HG02678 (cell line): Measurements from ENCODE around the gene SPRR2A.
"Not testable (repeated sequence)": the region's sequence is repeated elsewhere in the genome, so short reads cannot be mapped to it uniquely, and the experiment has no call there.

Source experiments
- ATAC-seq: cut with Tn5 transposase; IDR thresholded peaks from one replicate; pipeline ENCODE4 v1.9.1; 2021; ENCODE audit warnings: mild to moderate bottlenecking, moderate library complexity; ENCODE audit not compliant: unreplicated experiment

SPRR2A gene

DNA sequence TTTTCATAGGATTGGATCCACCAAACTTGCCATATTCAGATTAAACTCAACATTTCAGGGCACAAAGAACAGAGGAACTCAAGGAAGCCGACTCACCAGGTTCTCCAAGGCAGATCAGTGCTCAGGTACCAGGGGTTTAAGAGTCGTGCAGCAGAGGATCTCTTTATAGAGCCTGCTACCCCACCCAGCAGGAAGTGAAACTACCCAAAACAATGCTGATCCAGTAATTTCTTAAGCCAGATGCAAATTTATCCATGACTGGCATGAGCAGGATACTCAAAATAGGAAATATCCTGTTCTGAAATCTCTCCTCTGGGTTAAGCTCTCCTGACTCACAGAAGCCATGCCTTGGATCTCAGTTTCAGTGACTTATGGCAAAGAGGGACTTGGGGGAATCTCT is at the start of gene SPRR2A:
SPRR2A (minus strand) TSS at position 138 of the 400 bp plus-strand sequence. CDS start 777 bp downstream, outside the sequence.
- no peak for ATAC-seq

DNA sequence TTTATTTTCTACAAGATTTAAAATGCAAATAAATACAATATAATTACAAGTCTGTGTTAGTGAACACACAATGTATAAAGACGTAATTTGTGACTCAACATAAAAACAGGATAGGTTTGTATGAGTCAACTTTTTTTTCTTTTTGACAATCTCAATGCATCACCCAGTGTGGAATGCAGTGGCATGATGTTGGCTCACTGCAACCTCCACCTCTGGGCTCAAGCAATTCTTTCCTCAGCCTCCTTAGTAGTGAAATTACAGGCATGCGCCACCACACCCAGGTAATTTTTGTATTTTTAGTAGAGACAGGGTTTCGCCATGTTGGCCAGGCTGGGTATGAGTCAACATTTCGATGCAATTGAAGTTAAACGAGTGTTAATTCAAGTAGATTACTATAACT is 42.9 kb upstream of the SPRR2A start:
- ATAC-seq = no peak

GRCh38 chr1:153099461-153100045 is 42.2 kb upstream of the SPRR2A start:
- ATAC-seq = no peak

DNA sequence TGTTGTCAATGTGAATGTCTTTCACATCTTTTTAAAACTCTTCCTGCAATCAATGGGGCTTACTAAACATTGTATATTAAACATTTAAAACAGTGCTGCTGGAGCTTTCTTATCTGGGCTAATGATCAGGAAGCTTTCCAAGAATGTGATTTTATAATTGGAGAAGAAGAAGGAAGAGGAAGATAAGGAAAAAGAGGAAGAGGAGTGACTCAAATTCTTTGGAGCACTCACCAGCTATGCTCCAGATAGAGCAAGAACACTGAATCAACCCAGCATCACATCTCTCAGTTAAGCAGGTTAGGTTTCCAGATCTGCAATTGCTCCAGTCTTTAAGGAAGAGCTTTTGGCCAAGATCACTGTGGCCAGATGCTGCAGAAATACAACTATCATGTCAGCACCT is 38.5 kb upstream of the SPRR2A start:
- no peak for ATAC-seq

DNA sequence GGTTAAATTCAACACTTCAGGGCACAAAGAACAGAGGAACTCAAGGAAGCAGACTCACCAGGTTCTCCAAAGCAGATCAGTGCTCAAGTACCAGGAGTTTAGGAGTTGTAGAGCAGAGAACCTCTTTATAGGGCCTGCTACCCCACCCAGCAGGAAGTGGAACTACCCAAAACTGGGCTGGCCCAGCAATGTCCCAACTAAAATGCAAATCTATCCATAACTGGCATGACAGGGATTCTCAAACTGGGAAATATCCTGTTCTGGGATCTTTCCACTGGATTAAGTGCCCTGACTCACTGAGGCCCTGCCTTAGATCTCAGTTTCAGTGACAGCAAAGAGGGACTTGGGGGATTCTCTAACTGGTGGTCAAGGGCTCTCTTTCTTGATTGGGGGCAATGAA is 37.1 kb upstream of the SPRR2A start, which contains the start of gene SPRR2E:
SPRR2E (minus strand) TSS at position 101 of the 400 bp plus-strand sequence. CDS start 775 bp downstream, outside the sequence.
- no peak for ATAC-seq

DNA sequence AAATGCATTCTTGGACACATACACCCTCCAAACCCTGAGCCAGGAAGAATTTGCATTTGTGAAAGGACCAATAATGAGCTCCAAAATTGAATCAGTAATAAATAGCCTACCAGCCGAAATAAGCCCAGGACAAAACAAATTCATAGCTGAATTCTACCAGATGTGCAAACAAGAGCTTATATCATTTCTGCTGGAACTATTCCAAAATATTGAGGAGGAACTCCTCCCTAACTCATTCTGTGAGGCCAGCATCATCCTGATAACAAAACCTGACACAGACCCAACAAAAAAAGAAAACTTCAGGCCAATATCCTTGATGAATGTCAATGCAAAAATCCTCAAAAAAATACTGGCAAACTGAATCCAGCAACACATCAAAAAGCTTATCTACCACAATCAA is 30.3 kb upstream of the SPRR2A start:
- ATAC-seq = no peak

DNA sequence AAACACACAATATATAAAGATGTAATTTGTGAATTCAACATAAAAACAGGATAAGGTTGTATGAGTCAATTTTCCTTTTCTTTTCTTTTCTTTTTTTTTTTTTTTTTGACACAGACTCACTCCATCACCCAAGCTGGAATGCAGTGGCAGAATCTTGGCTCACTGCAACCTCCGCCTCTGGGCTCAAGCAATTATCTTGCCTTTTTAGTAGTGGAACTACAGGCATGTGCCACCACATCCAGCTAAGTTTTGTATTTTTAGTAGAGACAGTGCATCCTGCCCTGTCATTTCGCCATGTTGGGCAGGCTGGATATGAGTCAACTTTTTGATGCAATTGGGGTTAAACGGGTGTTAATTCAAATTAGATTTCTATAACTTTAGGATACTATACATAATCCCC is 24.4 kb upstream of the SPRR2A start:
- no peak for ATAC-seq

DNA sequence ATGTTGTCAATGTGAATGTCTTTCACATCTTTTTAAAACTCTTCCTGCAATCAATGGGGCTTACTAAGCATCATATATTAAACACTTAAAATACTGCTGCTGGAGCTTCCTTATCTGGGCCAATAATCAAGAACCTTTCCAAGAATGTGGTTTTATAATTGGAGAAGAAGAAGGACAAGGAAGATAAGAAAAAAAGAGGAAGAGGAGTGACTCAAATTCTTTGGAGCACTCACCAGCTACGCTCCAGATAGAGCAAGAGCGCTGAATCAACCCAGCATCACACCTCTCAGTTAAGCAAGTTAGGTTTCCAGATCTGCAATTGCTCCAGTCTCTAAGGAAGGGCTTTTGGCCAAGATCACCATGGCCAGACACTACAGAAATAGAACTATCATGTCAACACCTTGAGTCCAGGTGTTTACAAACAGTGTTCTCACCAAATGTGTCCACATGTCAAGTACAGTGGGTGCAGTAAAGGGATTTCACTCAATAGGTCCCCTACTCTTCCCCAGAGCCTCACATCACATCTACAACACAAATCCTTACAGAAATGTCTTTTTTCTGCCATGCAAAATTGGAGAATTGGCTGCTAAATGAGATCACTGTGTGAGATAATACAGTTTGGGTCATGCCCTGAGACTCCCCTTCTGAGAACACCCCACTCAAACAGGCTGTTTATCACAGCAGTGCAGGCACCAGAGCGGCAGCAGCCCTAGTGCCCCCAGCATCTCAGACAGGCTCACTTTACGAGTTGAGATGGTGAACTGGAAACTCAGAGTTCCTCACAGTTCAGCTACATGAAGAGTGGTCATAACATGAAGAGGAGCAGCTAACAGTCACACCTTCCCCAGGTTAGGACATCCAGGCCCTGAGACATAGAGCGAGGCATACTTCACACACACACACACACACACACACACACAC is 15.8 kb upstream of the SPRR2A start:
- ATAC-seq = no peak

- ATAC-seq = no peak
These were observed 14.2 kb upstream of the SPRR2A start, which contains the start of gene SPRR2B for GRCh38 chr1:153071511-153071910. Gene SPRR2B (minus strand): TSS chr1:153071611. CDS start chr1:153070839, 772 bp downstream.

DNA sequence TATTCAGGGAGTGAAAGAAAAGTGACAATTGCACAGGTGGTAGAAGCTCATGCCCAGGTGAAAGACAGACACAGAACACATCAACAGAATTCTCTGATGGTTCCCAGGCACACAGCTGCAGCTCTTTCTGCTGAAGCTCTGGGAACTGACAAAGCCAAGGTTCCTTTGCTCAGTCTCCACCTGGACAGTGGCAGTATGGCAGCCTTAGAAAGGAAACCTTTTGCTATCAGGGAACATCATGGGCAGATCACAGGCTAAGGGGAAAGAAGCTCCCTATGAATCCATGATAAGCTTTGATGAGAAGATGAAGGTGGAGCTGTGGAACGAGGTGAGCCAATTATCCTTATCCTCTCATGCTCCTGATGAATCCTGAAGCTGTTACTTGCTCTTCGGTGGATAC is 12.9 kb upstream of the SPRR2A start:
- ATAC-seq = no peak

- no peak for ATAC-seq
These were observed 1.8 kb upstream of the SPRR2A start for GRCh38 chr1:153058826-153059784.

- ATAC-seq = no peak
These were observed 842 bp upstream of the SPRR2A start for GRCh38 chr1:153058154-153058553.

DNA sequence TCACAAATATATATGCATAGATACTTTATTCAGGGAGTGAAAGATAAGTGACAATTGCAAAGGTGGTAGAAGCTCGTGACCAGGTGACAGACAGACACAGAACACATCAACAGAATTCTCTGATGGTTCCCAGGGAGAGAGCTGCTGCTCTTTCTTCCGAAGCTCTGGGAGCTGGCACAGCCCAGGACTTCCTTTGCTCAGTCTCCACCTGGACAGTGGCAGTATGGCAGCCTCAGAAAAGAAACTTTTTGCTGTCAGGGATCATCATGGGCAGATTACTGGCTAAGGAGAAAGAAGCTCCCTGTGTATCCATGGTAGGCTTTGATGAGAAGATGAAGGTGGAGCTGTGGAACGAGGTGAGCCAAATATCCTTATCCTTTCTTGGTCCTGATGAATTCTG is 1.2 kb downstream of the SPRR2A start:
- not testable (repeated sequence) for ATAC-seq

DNA sequence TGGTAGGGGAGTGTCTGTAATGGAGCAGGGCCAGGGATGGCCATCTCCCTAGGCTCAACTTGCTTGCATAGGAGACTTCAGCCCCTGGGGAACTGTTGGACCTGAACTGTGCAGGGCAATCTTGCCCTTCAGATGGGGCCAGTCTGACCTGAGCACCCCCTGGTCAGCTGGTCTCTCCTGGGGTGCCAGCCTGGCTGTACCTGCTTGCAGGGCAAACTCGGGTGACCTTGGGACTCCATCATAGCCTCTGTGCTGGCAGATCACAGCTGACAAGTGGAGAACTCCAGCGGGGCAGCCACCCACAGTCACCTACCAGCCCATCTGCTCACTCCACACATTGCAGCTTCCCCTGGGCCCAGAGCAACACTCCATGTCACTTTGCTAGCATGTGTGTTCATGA is 8.1 kb downstream of the SPRR2A start:
- no peak for ATAC-seq

DNA sequence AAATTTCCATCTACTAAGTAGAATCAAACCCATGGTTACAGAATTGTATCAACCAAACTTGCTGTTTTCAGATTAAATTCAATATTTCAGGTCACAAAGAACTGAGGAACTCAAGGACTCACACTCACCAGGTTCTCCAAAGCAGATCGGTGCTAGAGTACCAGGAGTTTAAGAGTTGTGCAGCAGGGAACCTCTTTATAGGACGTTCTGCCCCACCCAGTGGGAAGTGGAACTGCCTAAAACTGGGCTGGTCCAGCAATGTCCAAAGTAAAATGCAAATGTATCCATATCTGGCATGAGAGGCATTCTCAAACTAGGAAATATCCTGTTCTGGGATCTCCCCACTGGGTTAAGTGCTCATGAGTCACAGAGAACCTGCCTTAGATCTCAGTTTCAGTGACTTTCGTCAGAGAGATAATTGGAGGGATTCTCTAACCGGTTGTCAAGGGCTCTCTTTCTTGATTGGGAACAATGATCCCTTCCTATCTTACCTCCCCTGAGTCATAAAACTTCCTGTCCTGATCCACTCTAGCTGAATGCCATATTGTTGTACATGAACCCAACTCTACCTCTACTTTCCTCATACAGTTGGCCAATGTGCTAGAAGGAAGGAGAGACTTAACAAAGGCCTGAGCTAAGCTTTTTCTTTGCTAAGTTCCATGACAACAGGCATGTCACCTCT is 16.2 kb downstream of the SPRR2A start, which contains the start of gene SPRR2D:
SPRR2D (minus strand) TSS at position 171 of the 682 bp plus-strand sequence. CDS start 774 bp downstream, outside the sequence.
- ATAC-seq = no peak

DNA sequence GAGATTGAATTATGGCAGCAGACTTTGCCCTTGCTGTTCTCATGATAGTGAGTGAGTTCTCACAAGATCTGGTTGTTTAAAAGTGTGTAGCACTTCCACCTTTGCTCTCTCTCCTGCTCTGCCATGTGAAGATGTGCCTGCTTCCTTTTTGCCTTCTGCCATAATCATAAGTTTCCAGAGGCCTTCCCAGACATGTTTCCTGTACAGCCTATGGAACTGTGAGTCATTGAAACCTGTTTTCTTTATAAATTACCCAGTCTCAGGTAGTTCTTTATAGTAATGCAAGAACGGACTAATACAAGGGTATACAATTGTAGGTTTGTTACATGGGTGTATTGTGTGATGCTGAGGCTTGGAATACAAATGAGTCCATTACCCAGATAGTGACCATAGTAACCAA is 22.1 kb downstream of the SPRR2A start:
- no peak for ATAC-seq

DNA sequence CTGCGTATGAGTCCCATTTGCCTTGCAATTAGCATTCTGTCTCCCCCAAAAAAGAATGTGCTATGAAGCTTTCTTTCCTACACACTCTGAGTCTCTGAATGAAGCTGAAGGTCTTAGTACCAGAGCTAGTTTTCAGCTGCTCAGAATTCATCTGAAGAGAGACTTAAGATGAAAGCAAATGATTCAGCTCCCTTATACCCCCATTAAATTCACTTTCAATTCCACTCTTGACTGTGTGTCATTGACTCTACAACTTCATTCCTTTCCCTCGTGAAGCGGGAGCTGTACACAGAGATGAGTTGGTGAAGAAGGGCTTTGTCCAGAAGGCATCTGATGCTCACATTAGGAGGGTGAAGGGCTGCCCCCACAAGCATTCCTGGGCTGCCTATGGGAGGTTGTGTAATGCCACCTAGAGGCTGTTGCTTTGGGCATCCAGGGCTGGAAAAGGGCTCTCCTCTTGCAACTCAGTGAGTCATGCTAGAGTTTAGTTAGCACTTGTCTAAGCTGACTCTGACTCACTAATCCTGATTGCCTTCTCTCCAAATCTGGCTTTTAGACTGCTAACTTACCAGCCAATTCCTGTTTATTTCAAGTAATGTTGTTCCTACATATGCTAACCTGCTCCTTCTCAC is 24.5 kb downstream of the SPRR2A start:
- ATAC-seq = no peak

DNA sequence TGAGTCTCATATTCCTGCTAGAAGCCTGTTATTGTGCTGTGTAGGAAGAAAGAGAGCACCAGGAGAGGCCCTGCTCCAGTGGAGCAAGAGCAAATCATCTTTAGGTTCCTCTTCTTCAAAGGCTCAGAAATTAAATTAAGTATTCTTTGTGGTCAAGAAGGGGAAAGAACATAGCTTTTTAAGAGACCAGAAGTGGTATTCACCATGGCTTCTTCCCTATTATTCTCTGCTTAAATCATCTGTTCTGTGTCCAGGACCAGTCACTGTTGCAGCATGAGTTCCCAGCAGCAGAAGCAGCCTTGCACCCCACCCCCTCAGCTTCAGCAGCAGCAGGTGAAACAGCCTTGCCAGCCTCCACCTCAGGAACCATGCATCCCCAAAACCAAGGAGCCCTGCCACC is 25.2 kb downstream of the SPRR2A start:
- ATAC-seq = no peak

GRCh38 chr1:153030895-153031294 is 26.4 kb downstream of the SPRR2A start, which contains the start of gene SPRR1B:
Gene SPRR1B (plus strand): TSS chr1:153031203. CDS start chr1:153032346, 1,143 bp downstream.
- ATAC-seq = no peak

DNA sequence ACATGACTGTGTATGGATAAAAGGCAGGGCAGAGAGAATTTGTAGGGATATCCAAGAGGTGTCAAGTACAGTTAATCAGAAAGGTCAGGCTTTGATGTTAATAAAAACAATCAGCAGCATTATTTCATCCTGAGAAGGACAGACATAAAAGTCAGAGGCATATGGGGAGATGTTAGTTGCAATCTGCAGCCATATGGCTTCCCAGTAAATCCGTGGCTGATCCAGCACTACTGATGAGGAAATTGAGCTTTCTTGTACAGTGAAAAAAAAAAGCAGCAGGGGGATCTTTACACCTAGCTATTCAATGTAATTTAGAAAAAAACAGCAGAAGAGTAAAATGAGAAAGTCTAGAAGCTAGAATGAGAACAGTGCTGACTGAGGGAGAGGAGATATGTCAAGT is 28.5 kb downstream of the SPRR2A start:
- ATAC-seq = no peak
